DOHH2 (cell line): ENCODE results near the gene TBC1D22A.

Experiments used
- EZH2phosphoT487 ChIP-seq: fragments of 200-600 bp; sonication (generic); IDR thresholded peaks from 2 replicates; pipeline ENCODE4 v1.6.1; 2017; ENCODE audit warnings: borderline replicate concordance, mild to moderate bottlenecking, antibody characterized with exemption, low read length, moderate library complexity, mixed read lengths
- TF ChIP-seq, protein P1 (sequence below): fragments of 200-600 bp; sonication (generic); IDR thresholded peaks from one replicate; pipeline ENCODE4 v1.5.1; 2014; ENCODE audit warnings: antibody characterized with exemption, mild to moderate bottlenecking, low read depth, low read length; ENCODE audit not compliant: poor library complexity, severe bottlenecking

DNA sequence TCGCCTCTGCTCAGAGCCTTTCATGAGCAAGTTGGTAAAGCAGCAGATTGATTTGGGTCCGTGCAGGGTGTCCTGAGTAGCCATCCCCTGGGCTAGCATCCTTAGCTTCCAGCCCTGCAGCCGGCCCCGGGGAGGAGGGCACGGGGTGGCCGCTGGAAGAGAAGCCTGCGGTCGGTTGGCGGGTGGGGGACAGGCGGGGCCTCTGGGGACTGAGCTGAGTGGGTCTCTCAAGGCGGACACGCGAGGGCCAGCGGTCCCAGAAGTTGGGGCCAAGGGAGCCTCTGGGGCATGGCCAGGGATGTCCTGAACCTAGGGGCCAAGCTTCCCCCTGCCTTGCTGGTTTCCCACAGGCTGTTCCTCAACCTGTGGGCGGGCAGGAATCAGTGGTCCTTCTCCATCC is 143.0 kb downstream of the TBC1D22A start:
- TF ChIP-seq, protein P1, sequence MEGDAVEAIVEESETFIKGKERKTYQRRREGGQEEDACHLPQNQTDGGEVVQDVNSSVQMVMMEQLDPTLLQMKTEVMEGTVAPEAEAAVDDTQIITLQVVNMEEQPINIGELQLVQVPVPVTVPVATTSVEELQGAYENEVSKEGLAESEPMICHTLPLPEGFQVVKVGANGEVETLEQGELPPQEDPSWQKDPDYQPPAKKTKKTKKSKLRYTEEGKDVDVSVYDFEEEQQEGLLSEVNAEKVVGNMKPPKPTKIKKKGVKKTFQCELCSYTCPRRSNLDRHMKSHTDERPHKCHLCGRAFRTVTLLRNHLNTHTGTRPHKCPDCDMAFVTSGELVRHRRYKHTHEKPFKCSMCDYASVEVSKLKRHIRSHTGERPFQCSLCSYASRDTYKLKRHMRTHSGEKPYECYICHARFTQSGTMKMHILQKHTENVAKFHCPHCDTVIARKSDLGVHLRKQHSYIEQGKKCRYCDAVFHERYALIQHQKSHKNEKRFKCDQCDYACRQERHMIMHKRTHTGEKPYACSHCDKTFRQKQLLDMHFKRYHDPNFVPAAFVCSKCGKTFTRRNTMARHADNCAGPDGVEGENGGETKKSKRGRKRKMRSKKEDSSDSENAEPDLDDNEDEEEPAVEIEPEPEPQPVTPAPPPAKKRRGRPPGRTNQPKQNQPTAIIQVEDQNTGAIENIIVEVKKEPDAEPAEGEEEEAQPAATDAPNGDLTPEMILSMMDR = no peak
- TF ChIP-seq EZH2phosphoT487 = no peak
